HEK293 (cell line): Measurements from ENCODE around the gene GPATCH11.

Experiments used
- BCL11A ChIP-seq: fragments of 450-650 bp; formaldehyde crosslinking; IDR thresholded peaks from 2 replicates; pipeline ENCODE4 v1.5.1; 2016; ENCODE audit warnings: low read depth, missing biosample characterization, missing genetic modification characterization
- GLIS1 ChIP-seq: fragments of 450-650 bp; formaldehyde crosslinking; IDR thresholded peaks from 2 replicates; pipeline ENCODE4 v1.5.1; 2016; ENCODE audit warnings: missing biosample characterization, missing genetic modification characterization
- KLF10 ChIP-seq: fragments of 450-650 bp; IDR thresholded peaks from 2 replicates; pipeline ENCODE4 v1.5.1; 2018; ENCODE audit warnings: missing biosample characterization, mild to moderate bottlenecking, missing genetic modification characterization
- KLF8 ChIP-seq: fragments of 450-650 bp; formaldehyde crosslinking; IDR thresholded peaks from 2 replicates; pipeline ENCODE4 v1.5.1; 2016; ENCODE audit warnings: missing biosample characterization, missing genetic modification characterization
- KLF9 ChIP-seq: fragments of 450-650 bp; formaldehyde crosslinking; IDR thresholded peaks from 2 replicates; pipeline ENCODE4 v1.5.1; 2016; ENCODE audit warnings: missing biosample characterization, missing genetic modification characterization, low read depth
- MYNN ChIP-seq: fragments of 450-650 bp; formaldehyde crosslinking; IDR thresholded peaks from 2 replicates; pipeline ENCODE4 v1.5.1; 2016; ENCODE audit warnings: missing biosample characterization, missing genetic modification characterization, borderline replicate concordance
- REPIN1 ChIP-seq: fragments of 450-650 bp; formaldehyde crosslinking; IDR thresholded peaks from 2 replicates; pipeline ENCODE4 v1.5.1; 2017; ENCODE audit warnings: missing biosample characterization, missing genetic modification characterization, low read depth
- SP7 ChIP-seq: fragments of 450-650 bp; formaldehyde crosslinking; IDR thresholded peaks from 2 replicates; pipeline ENCODE4 v1.5.1; 2016; ENCODE audit warnings: missing biosample characterization, missing genetic modification characterization
- ZBTB7A ChIP-seq: fragments of 450-650 bp; formaldehyde crosslinking; IDR thresholded peaks from 2 replicates; pipeline ENCODE4 v1.5.1; 2016; ENCODE audit warnings: low read depth, missing biosample characterization, missing genetic modification characterization
- ZFP3 ChIP-seq: fragments of 450-650 bp; formaldehyde crosslinking; IDR thresholded peaks from 2 replicates; pipeline ENCODE4 v1.5.1; 2016; ENCODE audit warnings: low read depth, missing biosample characterization, missing genetic modification characterization
- ZFP41 ChIP-seq: fragments of 450-650 bp; formaldehyde crosslinking; IDR thresholded peaks from 2 replicates; pipeline ENCODE4 v1.5.1; 2016; ENCODE audit warnings: missing biosample characterization, missing genetic modification characterization, borderline replicate concordance
- ZNF10 ChIP-seq: fragments of 450-650 bp; formaldehyde crosslinking; IDR thresholded peaks from 2 replicates; pipeline ENCODE4 v1.5.1; 2017; ENCODE audit warnings: missing biosample characterization, missing genetic modification characterization
- ZNF16 ChIP-seq: fragments of 450-650 bp; formaldehyde crosslinking; IDR thresholded peaks from 2 replicates; pipeline ENCODE4 v1.5.1; 2016; ENCODE audit warnings: low read depth, missing biosample characterization, missing genetic modification characterization
- ZNF175 ChIP-seq: fragments of 450-650 bp; formaldehyde crosslinking; IDR thresholded peaks from 2 replicates; pipeline ENCODE4 v1.5.1; 2016; ENCODE audit warnings: missing biosample characterization, missing genetic modification characterization
- ZNF214 ChIP-seq: fragments of 450-650 bp; formaldehyde crosslinking; IDR thresholded peaks from 2 replicates; pipeline ENCODE4 v1.5.1; 2017; ENCODE audit warnings: missing biosample characterization, mild to moderate bottlenecking, missing genetic modification characterization, borderline replicate concordance
- ZNF311 ChIP-seq: fragments of 450-650 bp; formaldehyde crosslinking; IDR thresholded peaks from 2 replicates; pipeline ENCODE4 v1.5.1; 2017; ENCODE audit warnings: missing biosample characterization, missing genetic modification characterization, borderline replicate concordance
- ZNF416 ChIP-seq: fragments of 450-650 bp; formaldehyde crosslinking; IDR thresholded peaks from 2 replicates; pipeline ENCODE4 v1.5.1; 2016; ENCODE audit warnings: missing biosample characterization, missing genetic modification characterization
- ZNF473 ChIP-seq: fragments of 450-650 bp; formaldehyde crosslinking; IDR thresholded peaks from 2 replicates; pipeline ENCODE4 v1.5.1; 2017; ENCODE audit warnings: missing biosample characterization, missing genetic modification characterization
- ZNF560 ChIP-seq: fragments of 450-650 bp; formaldehyde crosslinking; IDR thresholded peaks from 2 replicates; pipeline ENCODE4 v1.5.1; 2017; ENCODE audit warnings: missing biosample characterization, missing genetic modification characterization, borderline replicate concordance
- ZNF585B ChIP-seq: fragments of 450-650 bp; formaldehyde crosslinking; IDR thresholded peaks from 2 replicates; pipeline ENCODE4 v1.5.1; 2016; ENCODE audit warnings: missing biosample characterization, missing genetic modification characterization
- ZNF610 ChIP-seq: fragments of 450-650 bp; formaldehyde crosslinking; IDR thresholded peaks from 2 replicates; pipeline ENCODE4 v1.5.1; 2016; ENCODE audit warnings: missing biosample characterization, missing genetic modification characterization, borderline replicate concordance
- ZNF629 ChIP-seq: fragments of 450-650 bp; formaldehyde crosslinking; IDR thresholded peaks from 2 replicates; pipeline ENCODE4 v1.5.1; 2017; ENCODE audit warnings: missing biosample characterization, missing genetic modification characterization
- ZNF707 ChIP-seq: fragments of 450-650 bp; formaldehyde crosslinking; IDR thresholded peaks from 2 replicates; pipeline ENCODE4 v1.5.1; 2016; ENCODE audit warnings: missing biosample characterization, missing genetic modification characterization
- ZNF76 ChIP-seq: fragments of 450-650 bp; formaldehyde crosslinking; IDR thresholded peaks from 2 replicates; pipeline ENCODE4; 2016; ENCODE audit warnings: low read depth, missing biosample characterization, missing genetic modification characterization, borderline replicate concordance
- ZNF792 ChIP-seq: fragments of 450-650 bp; formaldehyde crosslinking; IDR thresholded peaks from 2 replicates; pipeline ENCODE4 v1.5.1; 2016; ENCODE audit warnings: missing biosample characterization, missing genetic modification characterization
- ZNF837 ChIP-seq: fragments of 450-650 bp; formaldehyde crosslinking; IDR thresholded peaks from 2 replicates; pipeline ENCODE4 v1.5.1; 2016; ENCODE audit warnings: missing biosample characterization, missing genetic modification characterization
- TF ChIP-seq, protein P1 (sequence below): fragments of 450-650 bp; formaldehyde crosslinking; IDR thresholded peaks from 2 replicates; pipeline ENCODE4 v1.5.1; 2017; ENCODE audit warnings: missing biosample characterization, missing genetic modification characterization
- TF ChIP-seq, protein P2 (sequence below): fragments of 450-650 bp; formaldehyde crosslinking; IDR thresholded peaks from 2 replicates; pipeline ENCODE4 v1.5.1; 2016; ENCODE audit warnings: missing biosample characterization, missing genetic modification characterization
- TF ChIP-seq, protein P3 (sequence below): sonication (generic); formaldehyde crosslinking; IDR thresholded peaks from 2 replicates; pipeline ENCODE4 v1.8.1; 2022; ENCODE audit warnings: mild to moderate bottlenecking, moderate library complexity, missing genetic modification reagents
- TF ChIP-seq, protein P4 (sequence below): fragments of 450-650 bp; formaldehyde crosslinking; conservative IDR thresholded peaks from 2 replicates; pipeline ENCODE4 v1.5.1; 2016; ENCODE audit warnings: low read depth, missing biosample characterization, missing genetic modification characterization
- TF ChIP-seq, protein P5 (sequence below): fragments of 450-650 bp; formaldehyde crosslinking; IDR thresholded peaks from 2 replicates; pipeline ENCODE4 v1.5.1; 2016; ENCODE audit warnings: missing biosample characterization, missing genetic modification characterization

Gene GPATCH11

DNA sequence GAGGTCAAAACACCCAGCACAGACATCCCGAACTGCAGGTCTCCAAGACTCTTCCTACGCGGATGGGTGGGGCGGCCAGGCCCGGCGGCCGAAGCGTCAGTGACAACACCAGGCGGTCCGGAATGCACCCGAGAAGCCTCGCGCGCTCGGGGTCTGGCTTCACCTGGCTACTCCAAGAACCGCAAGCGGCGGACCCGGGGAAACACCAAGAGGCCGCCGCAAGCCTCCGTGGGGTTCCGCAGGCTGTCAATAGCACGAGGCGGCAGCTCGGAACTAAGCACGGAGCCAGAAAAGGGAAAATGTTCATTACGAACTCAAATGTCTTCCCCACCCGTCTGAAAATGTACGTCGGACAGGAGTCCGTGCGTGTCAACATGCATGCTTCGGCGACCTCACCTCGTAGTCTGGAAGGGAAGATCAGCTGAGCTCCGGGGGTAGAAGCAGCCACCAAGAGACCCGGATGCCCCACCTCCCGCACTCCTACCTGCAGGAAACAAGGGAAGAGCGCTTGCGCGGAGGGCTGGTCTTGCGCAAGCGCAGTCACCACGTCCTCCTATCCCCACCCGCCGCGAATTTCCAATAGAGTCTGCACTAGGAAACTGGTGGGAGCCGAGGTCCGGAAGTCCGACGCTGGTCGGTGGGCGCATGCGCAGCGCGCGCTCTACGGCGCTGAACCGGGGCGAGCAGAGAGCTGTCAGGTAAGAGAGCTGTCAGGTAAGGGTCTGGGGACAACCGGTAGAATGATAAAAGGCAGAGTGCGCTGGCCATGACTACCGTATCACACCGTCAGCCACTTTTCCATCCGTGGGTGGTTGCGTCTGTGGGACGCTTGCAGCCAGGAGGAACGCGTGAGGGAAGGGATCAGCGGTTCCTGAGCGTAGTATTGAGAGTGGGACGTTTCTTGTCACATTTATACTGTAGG lies at the start of gene GPATCH11, which contains the start of gene HEATR5B (continued):
- TF ChIP-seq, protein P1, sequence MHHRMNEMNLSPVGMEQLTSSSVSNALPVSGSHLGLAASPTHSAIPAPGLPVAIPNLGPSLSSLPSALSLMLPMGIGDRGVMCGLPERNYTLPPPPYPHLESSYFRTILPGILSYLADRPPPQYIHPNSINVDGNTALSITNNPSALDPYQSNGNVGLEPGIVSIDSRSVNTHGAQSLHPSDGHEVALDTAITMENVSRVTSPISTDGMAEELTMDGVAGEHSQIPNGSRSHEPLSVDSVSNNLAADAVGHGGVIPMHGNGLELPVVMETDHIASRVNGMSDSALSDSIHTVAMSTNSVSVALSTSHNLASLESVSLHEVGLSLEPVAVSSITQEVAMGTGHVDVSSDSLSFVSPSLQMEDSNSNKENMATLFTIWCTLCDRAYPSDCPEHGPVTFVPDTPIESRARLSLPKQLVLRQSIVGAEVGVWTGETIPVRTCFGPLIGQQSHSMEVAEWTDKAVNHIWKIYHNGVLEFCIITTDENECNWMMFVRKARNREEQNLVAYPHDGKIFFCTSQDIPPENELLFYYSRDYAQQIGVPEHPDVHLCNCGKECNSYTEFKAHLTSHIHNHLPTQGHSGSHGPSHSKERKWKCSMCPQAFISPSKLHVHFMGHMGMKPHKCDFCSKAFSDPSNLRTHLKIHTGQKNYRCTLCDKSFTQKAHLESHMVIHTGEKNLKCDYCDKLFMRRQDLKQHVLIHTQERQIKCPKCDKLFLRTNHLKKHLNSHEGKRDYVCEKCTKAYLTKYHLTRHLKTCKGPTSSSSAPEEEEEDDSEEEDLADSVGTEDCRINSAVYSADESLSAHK (tag by site-specific recombination) = no peak
- TF ChIP-seq ZFP3 (tag by site-specific recombination) (no peak), ZFP41 (tag by site-specific recombination) (no peak), KLF8 (tag by site-specific recombination) (no peak), ZNF792 (tag by site-specific recombination) (no peak), ZNF629 (tag by site-specific recombination) (0 out of 2 replicates have a peak, but pooled peaks have one; percentile 49), REPIN1 (tag by site-specific recombination) (no peak), ZNF473 (tag by site-specific recombination) (no peak), GLIS1 (tag by site-specific recombination) (peak; percentile 80), ZBTB7A (tag by site-specific recombination) (no peak), KLF10 (peak; percentile 80), ZNF416 (tag by site-specific recombination) (no peak), ZNF707 (tag by site-specific recombination) (no peak), SP7 (tag by site-specific recombination) (no peak; the same call in none of the 2 replicates), ZNF16 (tag by site-specific recombination) (no peak), ZNF311 (tag by site-specific recombination) (no peak), ZNF76 (no peak; the same call in 1 of the 2 replicates), ZNF560 (no peak), ZNF214 (tag by site-specific recombination) (no peak), ZNF837 (tag by site-specific recombination) (no peak), ZNF610 (no peak), ZNF585B (no peak), MYNN (tag by site-specific recombination) (no peak), ZNF10 (tag by site-specific recombination) (no peak), ZNF175 (tag by site-specific recombination) (no peak), BCL11A (tag by site-specific recombination) (no peak), KLF9 (tag by site-specific recombination) (peak; percentile 35; the same call in 1 of the 2 replicates)
- TF ChIP-seq, protein P2, sequence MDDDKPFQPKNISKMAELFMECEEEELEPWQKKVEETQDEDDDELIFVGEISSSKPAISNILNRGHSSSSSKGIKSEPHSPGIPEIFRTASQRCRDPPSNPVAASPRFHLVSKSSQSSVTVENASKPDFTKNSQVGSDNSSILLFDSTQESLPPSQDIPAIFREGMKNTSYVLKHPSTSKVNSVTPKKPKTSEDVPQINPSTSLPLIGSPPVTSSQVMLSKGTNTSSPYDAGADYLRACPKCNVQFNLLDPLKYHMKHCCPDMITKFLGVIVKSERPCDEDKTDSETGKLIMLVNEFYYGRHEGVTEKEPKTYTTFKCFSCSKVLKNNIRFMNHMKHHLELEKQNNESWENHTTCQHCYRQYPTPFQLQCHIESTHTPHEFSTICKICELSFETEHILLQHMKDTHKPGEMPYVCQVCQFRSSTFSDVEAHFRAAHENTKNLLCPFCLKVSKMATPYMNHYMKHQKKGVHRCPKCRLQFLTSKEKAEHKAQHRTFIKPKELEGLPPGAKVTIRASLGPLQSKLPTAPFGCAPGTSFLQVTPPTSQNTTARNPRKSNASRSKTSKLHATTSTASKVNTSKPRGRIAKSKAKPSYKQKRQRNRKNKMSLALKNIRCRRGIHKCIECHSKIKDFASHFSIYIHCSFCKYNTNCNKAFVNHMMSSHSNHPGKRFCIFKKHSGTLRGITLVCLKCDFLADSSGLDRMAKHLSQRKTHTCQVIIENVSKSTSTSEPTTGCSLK = no peak
- TF ChIP-seq, protein P3, sequence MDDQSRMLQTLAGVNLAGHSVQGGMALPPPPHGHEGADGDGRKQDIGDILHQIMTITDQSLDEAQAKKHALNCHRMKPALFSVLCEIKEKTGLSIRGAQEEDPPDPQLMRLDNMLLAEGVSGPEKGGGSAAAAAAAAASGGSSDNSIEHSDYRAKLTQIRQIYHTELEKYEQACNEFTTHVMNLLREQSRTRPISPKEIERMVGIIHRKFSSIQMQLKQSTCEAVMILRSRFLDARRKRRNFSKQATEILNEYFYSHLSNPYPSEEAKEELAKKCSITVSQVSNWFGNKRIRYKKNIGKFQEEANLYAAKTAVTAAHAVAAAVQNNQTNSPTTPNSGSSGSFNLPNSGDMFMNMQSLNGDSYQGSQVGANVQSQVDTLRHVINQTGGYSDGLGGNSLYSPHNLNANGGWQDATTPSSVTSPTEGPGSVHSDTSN (CRISPR knock-in tag) = no peak
- TF ChIP-seq, protein P4, sequence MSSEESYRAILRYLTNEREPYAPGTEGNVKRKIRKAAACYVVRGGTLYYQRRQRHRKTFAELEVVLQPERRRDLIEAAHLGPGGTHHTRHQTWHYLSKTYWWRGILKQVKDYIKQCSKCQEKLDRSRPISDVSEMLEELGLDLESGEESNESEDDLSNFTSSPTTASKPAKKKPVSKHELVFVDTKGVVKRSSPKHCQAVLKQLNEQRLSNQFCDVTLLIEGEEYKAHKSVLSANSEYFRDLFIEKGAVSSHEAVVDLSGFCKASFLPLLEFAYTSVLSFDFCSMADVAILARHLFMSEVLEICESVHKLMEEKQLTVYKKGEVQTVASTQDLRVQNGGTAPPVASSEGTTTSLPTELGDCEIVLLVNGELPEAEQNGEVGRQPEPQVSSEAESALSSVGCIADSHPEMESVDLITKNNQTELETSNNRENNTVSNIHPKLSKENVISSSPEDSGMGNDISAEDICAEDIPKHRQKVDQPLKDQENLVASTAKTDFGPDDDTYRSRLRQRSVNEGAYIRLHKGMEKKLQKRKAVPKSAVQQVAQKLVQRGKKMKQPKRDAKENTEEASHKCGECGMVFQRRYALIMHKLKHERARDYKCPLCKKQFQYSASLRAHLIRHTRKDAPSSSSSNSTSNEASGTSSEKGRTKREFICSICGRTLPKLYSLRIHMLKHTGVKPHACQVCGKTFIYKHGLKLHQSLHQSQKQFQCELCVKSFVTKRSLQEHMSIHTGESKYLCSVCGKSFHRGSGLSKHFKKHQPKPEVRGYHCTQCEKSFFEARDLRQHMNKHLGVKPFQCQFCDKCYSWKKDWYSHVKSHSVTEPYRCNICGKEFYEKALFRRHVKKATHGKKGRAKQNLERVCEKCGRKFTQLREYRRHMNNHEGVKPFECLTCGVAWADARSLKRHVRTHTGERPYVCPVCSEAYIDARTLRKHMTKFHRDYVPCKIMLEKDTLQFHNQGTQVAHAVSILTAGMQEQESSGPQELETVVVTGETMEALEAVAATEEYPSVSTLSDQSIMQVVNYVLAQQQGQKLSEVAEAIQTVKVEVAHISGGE (tag by site-specific recombination) = peak; percentile 72
- TF ChIP-seq, protein P5, sequence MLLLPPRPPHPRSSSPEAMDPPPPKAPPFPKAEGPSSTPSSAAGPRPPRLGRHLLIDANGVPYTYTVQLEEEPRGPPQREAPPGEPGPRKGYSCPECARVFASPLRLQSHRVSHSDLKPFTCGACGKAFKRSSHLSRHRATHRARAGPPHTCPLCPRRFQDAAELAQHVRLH = no peak
